GM18505 (cell line): ENCODE measurements around the gene MAPK4.
"Not testable (repeated sequence)": the region's sequence is repeated elsewhere in the genome, so short reads cannot be mapped to it uniquely, and the experiment has no call there.

Experiments used
- ATAC-seq: cut with Tn5 transposase; IDR thresholded peaks from one replicate; pipeline ENCODE4 v1.9.1; 2021; ENCODE audit not compliant: unreplicated experiment
- POLR2A ChIP-seq: IDR thresholded peaks from 4 replicates; pipeline ENCODE4 v1.6.1; 2011; ENCODE audit warnings: borderline replicate concordance; ENCODE audit not compliant: insufficient read depth, insufficient read length; ENCODE audit errors: extremely low read depth

MAPK4 gene

GRCh38 chr18:50559752-50560680, at the start of gene MAPK4:
Gene MAPK4, plus strand, starts transcription at chr18:50560087. Its CDS starts 103,872 bp downstream, at chr18:50663959.
- no peak for TF ChIP-seq POLR2A
- ATAC-seq: peak; percentile 66

DNA sequence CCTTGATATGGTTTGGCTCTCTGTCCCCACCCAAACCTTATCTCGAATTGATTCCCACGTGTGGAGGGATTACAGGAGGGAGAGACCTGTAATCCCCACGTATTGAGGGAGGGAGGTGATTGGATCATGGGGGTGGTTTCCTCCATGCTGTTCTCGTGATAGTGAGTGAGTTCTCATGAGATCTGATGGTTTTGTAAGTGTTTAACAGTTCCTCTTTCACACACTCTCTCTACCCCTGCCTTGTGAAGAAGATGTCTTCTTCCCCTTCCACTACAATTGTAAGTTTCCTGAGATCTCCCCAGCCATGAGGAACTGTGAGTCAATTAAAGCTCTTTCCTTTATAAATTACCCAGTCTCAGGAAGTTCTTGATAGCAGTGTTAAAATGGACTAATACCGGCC, 42.6 kb upstream of the MAPK4 start:
- not testable (repeated sequence) for ATAC-seq

DNA sequence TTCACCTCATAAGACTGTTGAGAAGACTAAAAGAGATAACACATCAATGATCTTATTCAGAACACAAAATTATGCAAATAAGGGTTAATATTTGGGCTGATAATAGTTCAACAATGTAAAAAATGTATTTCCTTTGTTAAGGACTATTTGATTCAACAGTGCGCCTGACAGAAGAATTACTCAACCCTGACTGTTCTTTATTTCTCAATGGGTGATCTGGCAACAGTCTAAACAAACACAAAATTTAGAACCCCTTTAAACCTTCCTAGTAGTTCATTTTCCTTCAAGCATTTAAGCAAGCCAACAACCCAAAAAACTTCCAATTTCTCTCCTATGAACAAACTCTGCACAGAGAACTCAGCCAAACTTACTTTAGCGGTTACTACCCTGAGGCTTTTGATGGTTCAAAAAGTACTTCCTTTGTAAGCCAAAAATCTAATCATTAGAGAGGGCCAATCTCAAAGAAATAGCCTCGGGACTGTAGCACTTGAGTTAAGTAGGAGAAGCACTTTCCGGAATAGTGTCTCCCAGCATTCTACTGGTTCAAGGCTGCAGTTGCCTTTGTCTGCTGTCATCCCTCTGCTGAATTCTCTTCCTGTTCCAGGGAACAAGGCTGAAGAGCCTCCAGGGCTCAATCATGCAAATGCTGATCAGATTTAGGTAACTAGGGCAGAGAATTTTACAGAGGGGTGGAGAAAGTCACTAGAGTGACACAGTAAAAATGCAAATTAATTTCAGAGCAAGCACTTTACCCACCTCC, 40.9 kb upstream of the MAPK4 start:
- no peak for ATAC-seq
- no peak for TF ChIP-seq POLR2A

- ATAC-seq: no peak
- no peak for TF ChIP-seq POLR2A
Measured at GRCh38 chr18:50523165-50523564, 36.7 kb upstream of the MAPK4 start.

- no peak for TF ChIP-seq POLR2A
- ATAC-seq: no peak
Measured at GRCh38 chr18:50527636-50528307, 32.1 kb upstream of the MAPK4 start.

DNA sequence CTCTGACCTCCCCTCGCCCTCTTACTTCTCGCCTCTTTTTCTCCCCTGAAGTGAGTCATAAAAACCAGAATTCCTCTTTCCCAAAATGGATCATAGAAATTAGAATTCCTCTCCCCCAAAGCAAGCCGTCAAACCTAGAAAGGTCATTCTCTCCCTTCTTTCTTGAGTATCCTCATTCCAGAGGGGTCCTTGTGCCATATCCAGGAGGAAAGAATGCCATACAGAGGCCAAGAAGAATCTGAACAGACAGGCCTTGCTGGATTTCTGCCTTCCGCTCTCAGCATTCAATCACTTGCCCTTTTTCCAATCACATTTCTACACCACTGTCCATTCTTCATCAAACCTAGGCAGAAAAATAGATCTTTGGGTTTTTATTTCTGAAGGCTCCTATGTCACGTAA, 31.1 kb upstream of the MAPK4 start:
- TF ChIP-seq POLR2A: no peak
- no peak for ATAC-seq

DNA sequence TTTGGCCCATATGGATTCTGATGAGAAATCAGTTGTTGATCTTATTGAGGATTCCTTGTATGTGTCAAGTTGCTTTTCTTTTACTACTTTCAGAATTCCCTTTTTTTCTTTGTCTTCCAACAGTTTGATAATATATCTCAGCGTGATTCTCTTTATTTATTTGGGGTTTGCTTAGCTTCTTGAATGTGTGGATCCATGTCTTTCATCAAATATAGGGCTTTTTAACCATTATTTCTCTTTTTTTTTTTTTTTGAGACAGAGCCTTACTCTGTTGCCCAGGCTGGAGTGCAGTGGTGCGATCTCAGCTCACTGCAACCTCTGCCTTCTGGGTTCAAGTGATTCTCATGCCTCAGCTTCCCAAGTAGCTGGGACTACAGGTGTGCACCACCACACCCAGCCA, 26.1 kb upstream of the MAPK4 start:
- ATAC-seq: not testable (repeated sequence)

DNA sequence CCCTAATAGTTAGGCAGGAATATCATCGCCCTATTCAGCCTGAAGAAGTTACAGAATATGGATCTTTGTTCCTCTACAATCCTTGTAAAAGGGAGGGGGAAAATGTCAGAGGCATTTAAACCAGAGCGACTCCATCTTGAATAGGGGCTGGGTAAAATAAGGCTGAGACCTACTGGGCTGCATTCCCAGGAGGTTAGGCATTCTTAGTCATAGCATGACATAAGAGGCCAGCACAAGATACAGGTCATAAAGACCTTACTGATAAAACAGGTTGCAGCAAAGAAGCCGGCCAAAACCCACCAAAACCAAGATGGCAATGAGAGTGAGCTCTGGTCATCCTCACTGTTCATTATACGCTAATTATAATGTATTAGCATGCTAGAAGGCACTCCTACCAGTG, 15.4 kb upstream of the MAPK4 start:
- not testable (repeated sequence) for ATAC-seq

GRCh38 chr18:50545936-50546335, 14.0 kb upstream of the MAPK4 start:
- no peak for ATAC-seq

DNA sequence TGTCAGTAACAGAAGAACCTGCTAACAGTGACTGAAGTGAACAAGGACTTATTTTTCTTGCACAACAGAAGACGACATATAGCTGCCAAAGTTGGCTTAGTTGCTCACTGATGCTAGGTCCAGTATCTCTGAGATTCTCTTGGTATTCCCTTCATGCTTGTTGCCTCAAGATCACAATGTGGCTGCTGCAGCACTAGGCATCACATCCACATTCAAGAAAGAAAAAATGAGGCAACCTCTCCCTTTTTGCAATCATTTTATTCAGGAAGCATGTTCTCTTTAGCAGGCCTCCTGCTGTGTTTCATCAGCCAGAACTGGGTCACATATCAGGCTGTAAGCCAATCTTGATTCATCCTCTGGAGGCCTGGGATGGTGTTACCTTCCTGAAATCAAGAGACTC, 11.7 kb upstream of the MAPK4 start:
- TF ChIP-seq POLR2A: no peak
- ATAC-seq: no peak

More at GRCh38 chr18:50545936-50546335, 14.0 kb upstream of the MAPK4 start:
- no peak for TF ChIP-seq POLR2A

GRCh38 chr18:50551651-50552050, 8.2 kb upstream of the MAPK4 start:
- not testable (repeated sequence) for ATAC-seq

DNA sequence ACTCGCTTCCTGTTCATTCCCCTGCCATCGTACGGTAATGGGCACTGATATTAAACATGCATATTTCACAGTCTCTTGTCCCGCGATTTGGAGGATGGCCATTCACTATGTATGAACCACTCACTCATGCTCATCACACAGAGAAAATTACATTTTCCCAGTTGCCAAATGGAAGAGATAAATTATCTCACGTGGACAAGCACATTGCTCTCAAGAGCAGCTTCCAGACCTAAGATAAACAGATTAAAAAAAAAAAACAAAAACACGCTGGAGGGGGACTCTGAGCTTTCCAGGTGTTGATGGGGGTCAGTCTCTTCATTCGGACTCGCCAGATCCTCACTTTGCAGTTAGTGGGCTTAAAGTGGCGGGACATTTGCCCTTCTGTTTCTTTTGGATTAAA, 1.7 kb upstream of the MAPK4 start:
- no peak for ATAC-seq
- TF ChIP-seq POLR2A: no peak

GRCh38 chr18:50558948-50559751, 737 bp upstream of the MAPK4 start:
- no peak for TF ChIP-seq POLR2A
- no peak for ATAC-seq
